ENCODE results near the gene RAX2.

The RAX2 gene

DNA sequence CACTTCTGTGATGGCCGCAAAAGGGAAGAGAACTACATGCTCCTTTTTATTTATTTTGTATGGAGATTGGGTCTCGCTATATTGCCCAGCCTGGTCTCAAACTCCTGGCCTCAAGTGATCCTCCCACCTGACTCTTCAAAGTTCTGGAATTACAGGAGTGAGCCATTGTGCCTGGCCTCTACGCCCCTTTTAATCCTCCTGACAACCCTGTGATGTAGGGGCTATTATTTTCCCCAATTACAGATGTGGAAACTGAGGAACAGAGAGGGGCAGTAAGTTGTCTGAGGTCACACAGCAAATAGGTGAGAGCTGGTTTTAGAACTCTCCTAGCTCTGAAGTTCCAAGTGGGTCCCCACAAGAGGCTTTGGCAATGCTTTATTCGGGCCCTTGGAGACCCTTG is 52.2 kb downstream of the RAX2 start:
- DNase-seq: no peak
- in situ Hi-C loops (cut with HindIII; ENCODE audit: low pct_ligation_motif_present, low pct_unique_long_range_greater_than_20kb, low sequenced_read_pairs): no loop called here
